Vagina (tissue), 2 donors: ENCODE results near the gene NLGN1. TPM values are rescaled to one million over a fixed set of nuclear protein-coding genes. Genes with fewer than 3 reads are reported as not detected.

Experiments used
- DNase-seq, 2 donors: peaks; one replicate each; pipeline ENCODE4 v3.0.0-alpha.2; 2017; ENCODE audit errors: extremely low spot score in 2 of 2
- H3K27ac ChIP-seq: fragments of 200-600 bp; sonication (generic); one replicate; pipeline ENCODE4 v1.5.1; 2019
- H3K27me3 ChIP-seq: fragments of 200-600 bp; sonication (generic); one replicate; pipeline ENCODE4 v1.5.1; 2019
- H3K36me3 ChIP-seq, 2 donors: fragments of 200-600 bp; sonication (generic); one replicate each; pipeline ENCODE4 v1.5.1; 2017 to 2019
- H3K4me1 ChIP-seq: fragments of 200-600 bp; sonication (generic); one replicate; pipeline ENCODE4 v1.5.1; 2019
- H3K4me3 ChIP-seq, 2 donors: fragments of 200-600 bp; sonication (generic); 1 replicate in 1 of 2; 2 replicates in 1 of 2; pipeline ENCODE4 v1.5.1; 2016 to 2019
- H3K9me3 ChIP-seq: fragments of 200-600 bp; sonication (generic); one replicate; pipeline ENCODE4 v1.5.1; 2019
- POLR2A ChIP-seq, 2 donors: fragments of 450-650 bp; IDR thresholded peaks; one replicate each; pipeline ENCODE4 v1.6.1; 2017; ENCODE audit warnings: antibody characterized with exemption in 2 of 2, mild to moderate bottlenecking in 2 of 2, moderate library complexity in 2 of 2
- POLR2AphosphoS5 ChIP-seq, 2 donors: sonication (generic); formaldehyde crosslinking; IDR thresholded peaks; one replicate each; pipeline ENCODE4 v1.9.0; 2017; ENCODE audit warnings: antibody characterized with exemption in 2 of 2, mild to moderate bottlenecking in 2 of 2, low read depth in 1 of 2; ENCODE audit not compliant: insufficient read depth in 1 of 2
- intact Hi-C: fragments of 100-400 bp; cut with DNase I; formaldehyde crosslinking; loops from one replicate; pipeline ENCODE4 v1.15.1; 2023
- total RNA-seq: library from RNA; depleted of rRNA; stranded (reverse); fragments of >200 nt; gene quantifications from one replicate; pipeline ENCODE4 v1.2.3, GENCODE V29; 2016
- TF ChIP-seq, protein P1 (sequence below), 3 experiments: fragments of 450-650 bp in 2 of 3; fragments of 200-600 bp in 1 of 3; sonication (generic) in 1 of 3; IDR thresholded peaks; one replicate each; pipeline ENCODE4 v1.5.1; 2017 to 2019; ENCODE audit warnings: antibody characterized with exemption in 3 of 3, mild to moderate bottlenecking in 2 of 3, moderate library complexity in 2 of 3

Gene NLGN1
- total RNA-seq, 1 donor from 2014 or later: 4.7 TPM

DNA sequence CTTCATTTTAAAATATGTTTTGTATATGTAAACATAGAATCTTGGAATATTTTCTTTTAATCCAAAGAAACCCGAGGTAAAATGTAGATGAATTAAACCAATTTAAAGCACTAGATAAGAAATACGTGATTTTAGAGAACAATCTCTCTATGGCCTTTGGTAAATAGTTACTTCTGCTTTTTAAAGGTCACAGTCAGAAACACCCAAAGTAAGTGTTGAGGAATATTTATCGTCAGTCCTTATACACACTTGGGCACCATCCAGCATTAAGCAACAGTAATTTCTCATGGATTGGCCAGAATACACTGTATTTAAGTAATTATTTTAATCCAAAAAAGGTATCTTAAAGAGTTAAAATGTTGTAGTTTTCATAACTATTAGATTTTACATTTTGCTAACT lies 713.2 kb downstream of the NLGN1 start:
- H3K4me1 ChIP-seq: no peaks in the 10 kb centered on the region
- H3K4me3 ChIP-seq: no peak overlapping the region
- no peak for DNase-seq
- H3K27ac ChIP-seq: no peak overlapping the region
- TF ChIP-seq POLR2A (IDR thresholded peaks at IDR 0.05) (no peak), POLR2AphosphoS5 (IDR thresholded peaks at IDR 0.05; ENCODE audit: insufficient read depth in 1 of 2, low read depth in 1 of 2) (no peak)
- TF ChIP-seq, protein P1, sequence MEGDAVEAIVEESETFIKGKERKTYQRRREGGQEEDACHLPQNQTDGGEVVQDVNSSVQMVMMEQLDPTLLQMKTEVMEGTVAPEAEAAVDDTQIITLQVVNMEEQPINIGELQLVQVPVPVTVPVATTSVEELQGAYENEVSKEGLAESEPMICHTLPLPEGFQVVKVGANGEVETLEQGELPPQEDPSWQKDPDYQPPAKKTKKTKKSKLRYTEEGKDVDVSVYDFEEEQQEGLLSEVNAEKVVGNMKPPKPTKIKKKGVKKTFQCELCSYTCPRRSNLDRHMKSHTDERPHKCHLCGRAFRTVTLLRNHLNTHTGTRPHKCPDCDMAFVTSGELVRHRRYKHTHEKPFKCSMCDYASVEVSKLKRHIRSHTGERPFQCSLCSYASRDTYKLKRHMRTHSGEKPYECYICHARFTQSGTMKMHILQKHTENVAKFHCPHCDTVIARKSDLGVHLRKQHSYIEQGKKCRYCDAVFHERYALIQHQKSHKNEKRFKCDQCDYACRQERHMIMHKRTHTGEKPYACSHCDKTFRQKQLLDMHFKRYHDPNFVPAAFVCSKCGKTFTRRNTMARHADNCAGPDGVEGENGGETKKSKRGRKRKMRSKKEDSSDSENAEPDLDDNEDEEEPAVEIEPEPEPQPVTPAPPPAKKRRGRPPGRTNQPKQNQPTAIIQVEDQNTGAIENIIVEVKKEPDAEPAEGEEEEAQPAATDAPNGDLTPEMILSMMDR (IDR thresholded peaks at IDR 0.05): no peak
- intact Hi-C loops: no loop called here
- no peaks in the 10 kb centered on the region for H3K27me3 ChIP-seq
- H3K9me3 ChIP-seq: no peaks in the 10 kb centered on the region
- no peaks in the 10 kb centered on the region for H3K36me3 ChIP-seq

DNA sequence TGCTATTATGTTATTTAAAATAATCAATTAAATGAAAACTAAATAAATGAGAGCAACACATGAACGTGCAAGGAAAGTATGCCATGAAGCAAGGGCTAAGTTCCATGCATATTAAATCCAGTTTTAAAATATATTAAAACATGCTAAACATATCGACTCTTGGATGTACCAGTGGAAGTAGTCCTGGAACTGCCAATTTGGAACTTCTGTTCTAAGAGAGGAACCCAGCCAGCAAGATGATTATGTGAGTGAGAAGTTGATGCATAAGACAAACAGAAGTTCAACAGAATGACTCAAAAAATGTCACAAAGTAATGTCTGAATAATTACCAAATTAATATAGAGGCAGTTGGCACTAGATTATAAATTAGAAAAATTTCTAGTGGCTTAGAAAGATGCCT lies 714.2 kb downstream of the NLGN1 start:
- TF ChIP-seq POLR2A (IDR thresholded peaks at IDR 0.05) (no peak), POLR2AphosphoS5 (IDR thresholded peaks at IDR 0.05; ENCODE audit: insufficient read depth in 1 of 2, low read depth in 1 of 2) (no peak)
- TF ChIP-seq, protein P1 (IDR thresholded peaks at IDR 0.05): no peak
- Histone ChIP-seq H3K36me3 (no peaks in the 10 kb centered on the region), H3K9me3 (no peaks in the 10 kb centered on the region), H3K4me3 (no peak overlapping the region), H3K27me3 (no peaks in the 10 kb centered on the region), H3K27ac (no peak overlapping the region), H3K4me1 (no peaks in the 10 kb centered on the region)
- intact Hi-C loops: no loop called here
- no peak for DNase-seq

DNA sequence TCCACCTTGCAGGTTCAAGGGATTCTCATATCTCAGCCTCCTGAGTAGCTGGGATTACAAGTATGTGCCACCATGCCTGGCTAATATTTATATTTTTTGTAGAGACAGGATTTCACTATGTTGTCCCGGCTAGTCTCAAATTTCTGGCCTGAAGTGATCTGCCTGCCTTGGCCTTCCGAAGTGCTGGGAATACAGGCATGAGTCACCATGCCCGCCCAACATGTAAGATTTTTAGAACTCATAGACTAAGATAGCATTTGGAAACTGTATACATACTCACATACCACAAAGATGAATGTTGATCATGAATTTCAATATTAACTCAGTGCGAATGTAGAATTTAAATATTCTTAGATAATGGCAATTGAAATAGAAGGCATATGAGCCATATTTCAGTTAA lies 718.9 kb downstream of the NLGN1 start:
- Histone ChIP-seq H3K27ac (no peak overlapping the region), H3K36me3 (no peaks in the 10 kb centered on the region), H3K4me1 (no peaks in the 10 kb centered on the region), H3K27me3 (no peaks in the 10 kb centered on the region), H3K9me3 (no peaks in the 10 kb centered on the region), H3K4me3 (no peak overlapping the region)
- no peak for TF ChIP-seq POLR2AphosphoS5 (IDR thresholded peaks at IDR 0.05; ENCODE audit: insufficient read depth in 1 of 2, low read depth in 1 of 2)
- TF ChIP-seq, protein P1 (IDR thresholded peaks at IDR 0.05): no peak
- intact Hi-C loops: no loop called here
- no peak for DNase-seq

DNA sequence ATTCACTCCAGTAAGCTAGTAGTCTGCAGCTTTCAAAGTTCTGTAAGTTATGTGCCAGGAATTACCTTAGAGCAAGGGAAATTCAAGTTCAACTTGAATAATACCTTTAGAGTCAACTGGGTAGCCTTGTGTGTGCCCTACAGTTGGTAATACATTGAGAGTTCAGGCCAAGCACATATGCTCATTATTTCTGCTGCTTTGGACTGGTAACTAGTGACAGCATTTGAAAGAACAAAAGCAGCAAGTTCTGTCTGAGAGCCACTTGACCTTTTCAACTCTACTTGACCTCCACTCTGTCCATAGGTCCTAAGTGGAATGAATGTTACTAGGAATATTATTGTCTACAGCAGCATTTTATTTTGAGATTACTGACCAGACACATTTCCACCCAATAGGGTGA lies 723.5 kb downstream of the NLGN1 start:
- intact Hi-C loops: no loop called here
- DNase-seq: no peak

DNA sequence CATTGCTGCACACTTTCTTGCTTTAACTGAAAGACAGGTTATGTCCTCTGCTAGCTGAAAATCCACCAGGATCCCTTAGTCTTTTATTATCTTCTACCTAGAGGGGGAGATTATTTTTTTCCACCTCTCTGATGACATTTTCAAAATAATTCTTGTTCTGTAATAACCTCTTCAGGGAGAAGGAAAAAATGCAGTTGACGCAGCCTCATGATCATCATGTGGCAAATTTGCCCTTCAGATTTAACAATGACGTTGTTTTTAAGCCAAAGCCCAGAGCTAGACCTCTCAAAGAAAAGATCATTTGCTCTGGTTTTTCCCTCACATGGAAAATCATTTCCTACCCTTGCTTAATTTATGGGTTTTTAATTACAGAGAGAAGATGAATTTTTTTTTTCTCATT lies 724.9 kb downstream of the NLGN1 start:
- H3K9me3 ChIP-seq: no peaks in the 10 kb centered on the region
- no peaks in the 10 kb centered on the region for H3K36me3 ChIP-seq
- no peaks in the 10 kb centered on the region for H3K27me3 ChIP-seq
- no peak overlapping the region for H3K27ac ChIP-seq
- intact Hi-C loops: no loop called here
- TF ChIP-seq, protein P1 (IDR thresholded peaks at IDR 0.05): no peak
- no peak for TF ChIP-seq POLR2AphosphoS5 (IDR thresholded peaks at IDR 0.05; ENCODE audit: insufficient read depth in 1 of 2, low read depth in 1 of 2)
- TF ChIP-seq POLR2A (IDR thresholded peaks at IDR 0.05): no peak
- no peak for DNase-seq
- no peak overlapping the region for H3K4me3 ChIP-seq
- H3K4me1 ChIP-seq: no peaks in the 10 kb centered on the region

More for the DNA sequence above, 723.5 kb downstream of the NLGN1 start:
- no peak overlapping the region for H3K4me3 ChIP-seq
- H3K27ac ChIP-seq: no peak overlapping the region
- H3K9me3 ChIP-seq: no peaks in the 10 kb centered on the region
- H3K36me3 ChIP-seq: no peaks in the 10 kb centered on the region
- no peak for TF ChIP-seq POLR2A (IDR thresholded peaks at IDR 0.05)
- TF ChIP-seq, protein P1 (IDR thresholded peaks at IDR 0.05): no peak
- TF ChIP-seq POLR2AphosphoS5 (IDR thresholded peaks at IDR 0.05; ENCODE audit: insufficient read depth in 1 of 2, low read depth in 1 of 2): no peak
- no peaks in the 10 kb centered on the region for H3K27me3 ChIP-seq
- H3K4me1 ChIP-seq: no peaks in the 10 kb centered on the region
